OCI-LY7 (cell line): ENCODE measurements around the gene PTGES3L. TPM values are rescaled to one million over a fixed set of nuclear protein-coding genes. Genes with fewer than 3 reads are reported as not detected.

Experiments used
- BruUV-seq: library from RNA; stranded (reverse); fragments of 400-500 nt; replicated peaks from 2 replicates; lab custom pipeline; 2021; lab: Mats Ljungman, UMichigan
- CTCF ChIA-PET: fragments of 300-600 bp; sonication (Branson Sonifier 250); formaldehyde crosslinking; loops from one replicate; lab custom pipeline; 2022; ENCODE audit warnings: antibody characterized with exemption; ENCODE audit not compliant: unreplicated experiment; lab: Charles Lee
- POLR2A ChIA-PET: fragments of 300-600 bp; sonication (Branson Sonifier 250); formaldehyde crosslinking; loops from one replicate; lab custom pipeline; 2022; ENCODE audit warnings: antibody characterized with exemption; lab: Charles Lee
- DNase-seq: peaks from one replicate; pipeline ENCODE4 v3.0.0-alpha.2; 2015; ENCODE audit warnings: low spot score
- H2AFZ ChIP-seq: fragments of 200-600 bp; sonication (generic), shearing (Covaris generic); 2 replicates; pipeline ENCODE4 v1.6.1; 2014; ENCODE audit warnings: mild to moderate bottlenecking, antibody characterized with exemption, low read length, moderate library complexity
- H3K27ac ChIP-seq: fragments of 200-600 bp; sonication (generic); 2 replicates; pipeline ENCODE4 v1.5.1; 2014; ENCODE audit warnings: mixed run types, low read depth, mild to moderate bottlenecking, moderate library complexity, low read length, inconsistent platforms; ENCODE audit not compliant: poor library complexity, severe bottlenecking
- H3K36me3 ChIP-seq: fragments of 200-600 bp; sonication (generic); 2 replicates; pipeline ENCODE4 v1.6.1; 2014; ENCODE audit warnings: mild to moderate bottlenecking, antibody characterized with exemption, low read length, moderate library complexity, mixed read lengths; ENCODE audit not compliant: insufficient read depth
- H3K4me1 ChIP-seq: fragments of 200-600 bp; sonication (generic); 2 replicates; pipeline ENCODE4 v1.5.1; 2014; ENCODE audit warnings: mild to moderate bottlenecking, low read length; ENCODE audit not compliant: insufficient read depth, poor library complexity, severe bottlenecking
- H3K4me2 ChIP-seq: fragments of 200-600 bp; sonication (generic); 2 replicates; pipeline ENCODE4 v1.6.1; 2014; ENCODE audit warnings: mild to moderate bottlenecking, low read length
- H3K4me3 ChIP-seq: fragments of 200-600 bp; sonication (generic); 2 replicates; pipeline ENCODE4 v1.5.1; 2014; ENCODE audit warnings: mild to moderate bottlenecking, low read depth, low read length; ENCODE audit not compliant: poor library complexity, severe bottlenecking
- H3K79me2 ChIP-seq: fragments of 200-600 bp; sonication (generic); 2 replicates; pipeline ENCODE4 v1.6.1; 2016; ENCODE audit warnings: low read depth, mild to moderate bottlenecking, low read length, moderate library complexity, mixed read lengths; ENCODE audit not compliant: insufficient read depth
- H3K9me2 ChIP-seq: fragments of 200-600 bp; sonication (generic); 2 replicates; pipeline ENCODE4 v1.6.1; 2016; ENCODE audit warnings: mild to moderate bottlenecking, low read length, mixed read lengths; ENCODE audit not compliant: insufficient read depth
- H3K9me3 ChIP-seq: fragments of 200-600 bp; sonication (generic); 2 replicates; pipeline ENCODE4 v1.6.1; 2014; ENCODE audit warnings: mild to moderate bottlenecking, mixed run types, low read length, mixed read lengths
- H4K20me1 ChIP-seq: fragments of 200-600 bp; sonication (generic); 2 replicates; pipeline ENCODE4 v1.6.1; 2014; ENCODE audit warnings: mild to moderate bottlenecking, antibody characterized with exemption, low read length, moderate library complexity, mixed read lengths; ENCODE audit not compliant: insufficient read depth
- CTCF ChIP-seq: fragments of 200-600 bp; sonication (generic); conservative IDR thresholded peaks from 2 replicates; pipeline ENCODE4 v1.5.1; 2014; ENCODE audit warnings: mild to moderate bottlenecking, antibody characterized with exemption, low read length, moderate library complexity, mixed read lengths
- EZH2phosphoT487 ChIP-seq: fragments of 200-600 bp; sonication (generic); IDR thresholded peaks from 2 replicates; pipeline ENCODE4 v1.6.1; 2018; ENCODE audit warnings: low read depth, borderline replicate concordance, mild to moderate bottlenecking, mixed run types, antibody characterized with exemption, low read length, moderate library complexity, mixed read lengths
- intact Hi-C: fragments of 100-400 bp; cut with micrococcal nuclease; formaldehyde crosslinking; loops from one replicate; pipeline ENCODE4 v1.10.0; 2022; ENCODE audit not compliant: unreplicated experiment
- total RNA-seq, 2 experiments: library from RNA; depleted of rRNA in 1 of 2; stranded (reverse); fragments of >200 nt in 1 of 2; shearing (Covaris generic) in 1 of 2; gene quantifications; 2 replicates each; pipeline ENCODE4 v1.2.3, GENCODE V29; 2014 to 2022

Gene PTGES3L
- total RNA-seq, 2 experiments from 2014 or later, result 0.13 to 2.1 TPM

GRCh38 chr17:42989141-42989540, 9.3 kb upstream of the PTGES3L start:
- no TSS peak for BruUV-seq
- TF ChIP-seq CTCF (no peak), EZH2phosphoT487 (no peak)

GRCh38 chr17:42985225-42985624, 5.3 kb upstream of the PTGES3L start:
- Histone ChIP-seq H3K4me2 (peak overlapping the region; percentile 74), H4K20me1 (peaks cover 5% of the 10 kb centered on the region; the same call in 1 of the 2 replicates), H3K9me2 (no peaks in the 10 kb centered on the region), H3K36me3 (peaks cover 53% of the 10 kb centered on the region), H3K4me3 (peak overlapping the region; percentile 43), H3K79me2 (peaks cover 56% of the 10 kb centered on the region; the same call in 1 of the 2 replicates), H3K4me1 (peaks cover 48% of the 10 kb centered on the region), H2AFZ (no peak overlapping the region), H3K9me3 (no peaks in the 10 kb centered on the region), H3K27ac (peak overlapping the region; percentile 74)
- POLR2A ChIA-PET, result interaction anchor here (0.9 to 3.4 kb wide), 4 partner anchors 11 to 321 kb away, joined by 3 to 21 read pairs (median 6); partner anchors contain the start of gene RPL27
- peak; percentile 92 for DNase-seq
- BruUV-seq, result no TSS peak
- TF ChIP-seq CTCF (no peak; the same call in 1 of the 2 replicates), EZH2phosphoT487 (no peak)
- CTCF ChIA-PET, result interaction anchor here (1.4 kb wide), 1 partner anchor 13 kb away, joined by 4 read pairs; the partner anchor contains the start of gene RPL27
- intact Hi-C loops, result loop anchor here (1.0 kb wide), 2 partner anchors 13 to 21 kb away; partner anchors contain the start of genes AARSD1 and RPL27

More at GRCh38 chr17:42989141-42989540, 9.3 kb upstream of the PTGES3L start:
- peaks cover 26% of the 10 kb centered on the region; the same call in 1 of the 2 replicates for H3K79me2 ChIP-seq
- DNase-seq, result no peak
- CTCF ChIA-PET, result no interaction called here
- no peaks in the 10 kb centered on the region for H3K9me2 ChIP-seq
- H4K20me1 ChIP-seq, result no peaks in the 10 kb centered on the region
- H2AFZ ChIP-seq, result no peak overlapping the region
- no peak overlapping the region for H3K4me2 ChIP-seq
- H3K4me3 ChIP-seq, result no peak overlapping the region
- no peaks in the 10 kb centered on the region for H3K9me3 ChIP-seq
- H3K4me1 ChIP-seq, result peaks cover 30% of the 10 kb centered on the region
- H3K27ac ChIP-seq, result no peak overlapping the region
- H3K36me3 ChIP-seq, result peaks cover 82% of the 10 kb centered on the region
- POLR2A ChIA-PET, result no interaction called here
- intact Hi-C loops, result no loop called here

- H3K9me2 ChIP-seq, result no peaks in the 10 kb centered on the region
- peak overlapping the region; percentile 27 for H3K27ac ChIP-seq
- peak overlapping the region; percentile 78 for H3K4me3 ChIP-seq
- CTCF ChIA-PET, result no interaction called here
- H3K79me2 ChIP-seq, result peaks cover 54% of the 10 kb centered on the region; the same call in 1 of the 2 replicates
- H4K20me1 ChIP-seq, result peaks cover 5% of the 10 kb centered on the region; the same call in 1 of the 2 replicates
- DNase-seq, result no peak
- intact Hi-C loops, result no loop called here
- H3K9me3 ChIP-seq, result no peaks in the 10 kb centered on the region
- TF ChIP-seq CTCF, result no peak
- TF ChIP-seq EZH2phosphoT487, result no peak
- H3K36me3 ChIP-seq, result peaks cover 24% of the 10 kb centered on the region
- H3K4me2 ChIP-seq, result peak overlapping the region; percentile 85
- BruUV-seq, result TSS peak; percentile 46
- peaks cover 47% of the 10 kb centered on the region for H3K4me1 ChIP-seq
- POLR2A ChIA-PET, result interaction anchor here (0.7 to 1.1 kb wide), 3 partner anchors 13 to 278 kb away, joined by 4 to 5 read pairs (median 5); no protein-coding TSS in a partner anchor
- H2AFZ ChIP-seq, result no peak overlapping the region
Measured at GRCh38 chr17:42982266-42982665, 2.4 kb upstream of the PTGES3L start.
